GM19397 (cell line): ENCODE data around the gene AATF.

Experiments used
- ATAC-seq: cut with Tn5 transposase; IDR thresholded peaks from one replicate; pipeline ENCODE4 v1.9.1; 2021; ENCODE audit warnings: mild to moderate bottlenecking, moderate library complexity; ENCODE audit not compliant: unreplicated experiment

AATF gene

DNA sequence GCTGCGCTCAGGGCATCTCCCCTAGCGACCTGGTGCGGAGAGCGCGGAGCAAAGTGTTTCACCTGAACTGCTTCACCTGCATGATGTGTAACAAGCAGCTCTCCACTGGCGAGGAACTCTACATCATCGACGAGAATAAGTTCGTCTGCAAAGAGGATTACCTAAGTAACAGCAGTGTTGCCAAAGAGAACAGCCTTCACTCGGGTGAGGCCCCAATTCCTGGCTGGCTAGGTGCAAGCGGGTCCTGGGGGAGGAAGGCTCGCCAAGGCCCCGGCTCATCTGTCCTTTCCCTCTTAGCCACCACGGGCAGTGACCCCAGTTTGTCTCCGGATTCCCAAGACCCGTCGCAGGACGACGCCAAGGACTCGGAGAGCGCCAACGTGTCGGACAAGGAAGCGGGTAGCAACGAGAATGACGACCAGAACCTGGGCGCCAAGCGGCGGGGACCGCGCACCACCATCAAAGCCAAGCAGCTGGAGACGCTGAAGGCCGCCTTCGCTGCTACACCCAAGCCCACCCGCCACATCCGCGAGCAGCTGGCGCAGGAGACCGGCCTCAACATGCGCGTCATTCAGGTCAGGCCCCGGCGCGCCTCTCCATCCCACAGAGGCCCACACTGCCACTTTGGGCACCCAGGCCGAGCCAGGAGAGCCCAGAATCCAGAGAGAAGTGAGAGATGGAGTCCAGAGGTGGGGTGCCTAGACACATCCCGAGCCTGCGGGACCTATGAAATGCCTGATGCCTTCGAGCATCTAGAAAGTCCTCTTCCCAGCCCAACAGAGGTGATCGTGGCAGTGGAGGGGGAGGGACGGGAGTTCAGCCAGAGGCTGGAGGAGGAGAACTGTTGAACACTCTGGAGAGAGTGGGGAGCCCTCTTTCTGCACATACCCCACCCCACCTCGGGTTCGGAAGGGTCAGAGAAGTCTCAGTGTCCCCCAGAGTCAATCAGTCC lies 8.2 kb upstream of the AATF start:
- ATAC-seq, result no peak

DNA sequence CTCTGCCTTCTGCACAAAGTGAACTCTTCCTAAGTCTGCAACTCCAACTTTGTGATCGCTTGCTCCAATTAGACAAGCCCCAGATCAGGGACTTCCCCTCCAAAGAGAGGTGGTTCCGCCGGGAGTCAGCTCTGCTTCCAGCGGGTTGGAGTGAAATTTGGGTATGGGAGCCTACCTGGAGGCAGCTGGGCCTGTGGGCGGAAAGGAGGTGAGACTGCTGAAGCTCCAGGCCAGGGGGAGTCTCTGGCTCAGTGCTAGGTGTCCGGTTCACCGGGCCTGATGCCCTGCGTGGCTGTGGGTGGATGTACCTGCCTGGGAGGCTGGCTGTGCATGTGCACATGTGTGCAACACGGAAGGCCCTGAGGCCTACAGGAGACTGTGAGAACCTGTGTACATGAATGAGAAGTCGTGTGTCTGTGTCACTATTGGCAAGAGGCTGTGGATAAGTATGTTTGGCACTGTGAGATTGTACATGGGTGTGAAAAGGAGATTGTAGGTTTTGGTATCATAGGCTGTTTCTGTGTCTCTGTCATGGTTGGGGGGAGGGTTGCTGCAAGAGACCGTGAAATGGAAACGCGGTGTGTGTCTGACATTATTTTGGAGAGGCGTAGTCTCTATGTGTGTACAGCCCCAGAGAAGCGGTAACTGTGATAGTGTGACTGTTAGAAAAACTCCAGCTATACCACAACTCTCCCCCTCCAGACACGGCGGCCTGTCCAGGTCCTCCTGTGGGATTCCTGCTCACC lies 7.3 kb upstream of the AATF start:
- no peak for ATAC-seq

DNA sequence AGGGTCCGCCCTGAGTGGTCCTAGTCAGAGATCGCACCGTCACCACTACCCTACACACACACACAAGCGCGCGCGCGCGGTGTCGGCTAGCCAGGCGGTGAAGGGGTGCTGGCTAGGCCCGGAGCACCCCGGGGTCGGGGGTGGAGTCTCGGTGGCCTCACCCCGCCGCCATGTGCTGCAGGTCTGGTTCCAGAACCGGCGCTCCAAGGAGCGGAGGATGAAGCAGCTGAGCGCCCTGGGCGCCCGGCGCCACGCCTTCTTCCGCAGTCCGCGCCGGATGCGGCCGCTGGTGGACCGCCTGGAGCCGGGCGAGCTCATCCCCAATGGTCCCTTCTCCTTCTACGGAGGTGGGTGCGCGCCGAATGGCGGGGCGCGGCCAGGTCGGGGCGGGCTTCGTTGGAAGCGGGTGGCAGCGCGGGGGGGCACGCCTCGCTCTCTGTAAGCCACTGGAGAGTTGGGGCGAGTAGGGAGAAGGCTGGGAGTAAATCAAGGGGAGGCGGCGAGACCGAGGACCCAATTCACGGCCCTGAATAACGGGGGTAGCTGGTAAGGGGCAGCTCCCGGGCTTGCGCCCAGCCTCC lies 6.6 kb upstream of the AATF start:
- ATAC-seq, result no peak

DNA sequence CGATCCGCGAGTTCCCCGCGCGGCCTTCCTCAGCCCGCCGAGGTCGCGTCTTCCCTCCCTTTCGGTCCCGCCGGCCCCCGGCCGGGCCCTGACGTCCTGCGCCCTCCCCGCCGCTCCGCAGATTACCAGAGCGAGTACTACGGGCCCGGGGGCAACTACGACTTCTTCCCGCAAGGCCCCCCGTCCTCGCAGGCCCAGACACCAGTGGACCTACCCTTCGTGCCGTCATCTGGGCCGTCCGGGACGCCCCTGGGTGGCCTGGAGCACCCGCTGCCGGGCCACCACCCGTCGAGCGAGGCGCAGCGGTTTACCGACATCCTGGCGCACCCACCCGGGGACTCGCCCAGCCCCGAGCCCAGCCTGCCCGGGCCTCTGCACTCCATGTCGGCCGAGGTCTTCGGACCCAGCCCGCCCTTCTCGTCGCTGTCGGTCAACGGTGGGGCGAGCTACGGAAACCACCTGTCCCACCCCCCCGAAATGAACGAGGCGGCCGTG lies 6.1 kb upstream of the AATF start:
- no peak for ATAC-seq

DNA sequence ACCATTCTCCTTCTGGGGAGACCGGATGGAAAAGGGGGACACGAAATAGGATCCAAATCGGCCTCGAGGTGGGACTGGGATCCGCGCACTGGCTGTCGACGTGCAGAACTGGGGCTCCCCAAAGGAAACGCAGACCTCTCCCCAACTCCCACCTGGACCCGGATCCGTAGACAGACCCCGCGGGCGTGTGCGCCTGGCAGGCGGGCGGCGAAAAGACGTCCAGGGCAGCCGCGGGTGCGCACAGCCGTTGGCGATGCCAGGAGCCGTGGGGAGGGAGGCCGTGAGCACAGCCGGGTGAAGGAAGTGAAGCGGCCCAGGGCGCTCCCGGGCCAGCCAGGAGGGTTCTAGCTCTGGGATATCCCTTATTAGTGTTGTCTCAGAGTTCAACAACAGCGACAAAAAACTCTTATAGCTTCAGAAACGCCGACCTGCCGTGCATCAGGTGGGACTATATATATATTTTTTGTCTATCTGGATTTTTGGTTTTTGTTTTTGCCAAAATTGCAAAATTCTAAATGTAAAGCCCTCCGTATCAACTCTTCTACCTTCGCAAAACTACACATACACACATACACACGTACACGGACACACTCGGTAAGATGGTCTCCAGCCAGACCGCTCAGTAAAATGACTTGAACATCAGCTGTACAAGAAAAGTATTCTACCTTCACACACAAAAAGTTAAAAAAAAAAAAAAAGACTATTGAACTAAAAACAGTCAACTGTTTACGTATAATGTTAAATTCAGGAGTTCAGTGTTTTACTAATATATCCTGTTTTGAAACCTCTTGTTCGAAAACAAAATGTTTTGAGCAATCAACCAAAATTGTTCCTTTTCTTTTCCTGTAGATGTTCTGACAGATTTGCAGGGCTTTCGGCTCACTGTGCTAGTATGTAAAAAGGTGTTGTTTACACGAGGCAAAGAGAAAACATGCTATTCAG lies 5.2 kb upstream of the AATF start:
- no peak for ATAC-seq

DNA sequence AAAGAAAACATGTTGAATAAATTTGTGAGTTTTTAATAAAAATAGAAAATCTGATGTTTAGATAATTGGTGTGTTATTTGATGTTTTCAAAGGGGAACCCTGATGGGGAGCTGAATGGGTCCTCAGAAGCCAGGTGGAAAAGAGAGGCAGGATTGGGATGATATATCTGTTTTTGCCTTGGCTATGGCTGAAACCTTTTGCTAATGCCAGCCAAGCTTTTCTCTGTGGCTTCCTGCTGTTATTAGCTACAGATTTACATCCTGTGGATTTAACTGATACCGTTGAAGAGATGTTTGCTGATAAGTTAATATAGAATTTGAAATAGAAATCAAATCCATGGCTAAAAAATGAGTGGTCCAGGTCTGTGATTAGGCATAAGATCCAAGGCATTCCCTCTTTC lies 4.2 kb upstream of the AATF start:
- ATAC-seq, result no peak

DNA sequence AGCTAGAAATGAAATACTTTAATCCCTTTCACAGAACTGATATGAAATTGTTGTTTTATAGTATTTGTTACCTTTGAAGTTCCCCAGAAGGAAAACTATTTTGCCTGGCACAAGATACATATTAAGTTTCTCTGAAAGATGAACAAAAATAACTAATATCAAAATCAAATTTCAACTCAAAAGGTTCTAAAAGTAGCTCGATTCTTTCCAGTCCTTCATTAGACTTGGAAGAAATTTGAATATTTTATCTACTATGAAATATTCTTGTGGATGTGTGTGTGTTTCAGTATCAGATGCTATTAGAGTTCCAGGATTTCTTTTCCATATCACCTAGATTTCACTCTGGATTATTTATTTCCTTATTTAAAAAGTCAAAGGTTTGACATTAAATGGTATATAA lies 3.6 kb upstream of the AATF start:
- ATAC-seq, result no peak

DNA sequence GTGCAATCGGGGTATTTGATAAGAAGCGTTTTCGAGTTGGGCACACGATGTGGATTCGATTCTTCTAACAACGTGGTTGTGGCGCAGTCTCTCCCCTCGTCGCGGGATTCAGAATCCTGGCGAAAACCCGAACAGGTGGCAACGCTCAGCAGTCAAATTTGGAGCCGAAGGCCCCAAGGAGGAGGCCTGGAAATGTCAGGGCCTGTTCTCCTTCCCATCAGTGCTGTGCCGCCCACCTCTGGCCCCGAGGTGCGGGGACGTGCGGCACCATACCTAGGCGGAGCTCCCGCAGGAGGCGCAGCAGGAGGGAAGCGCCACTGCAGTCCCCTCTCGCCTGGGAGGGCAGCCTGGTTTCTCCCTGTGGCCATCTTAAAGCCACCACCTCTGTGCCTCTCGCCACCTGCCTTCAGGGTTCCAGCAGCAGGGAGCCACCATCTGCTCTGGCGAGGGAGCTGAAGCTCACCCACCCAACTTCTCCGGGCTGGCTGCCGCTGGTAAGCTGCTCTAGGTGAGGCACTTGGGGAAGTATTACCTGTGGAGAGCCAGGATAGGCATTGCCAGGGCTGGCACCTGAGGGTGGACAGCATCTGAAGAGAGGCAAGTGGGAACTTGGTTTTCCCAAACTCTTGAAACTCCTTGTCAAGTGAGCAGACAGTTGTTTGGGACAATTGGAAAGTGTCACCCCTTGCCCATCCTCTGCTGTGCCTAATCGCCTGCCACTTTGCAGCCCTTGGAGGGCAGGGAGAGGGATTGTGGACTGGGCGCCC lies 2.6 kb upstream of the AATF start:
- no peak for ATAC-seq

DNA sequence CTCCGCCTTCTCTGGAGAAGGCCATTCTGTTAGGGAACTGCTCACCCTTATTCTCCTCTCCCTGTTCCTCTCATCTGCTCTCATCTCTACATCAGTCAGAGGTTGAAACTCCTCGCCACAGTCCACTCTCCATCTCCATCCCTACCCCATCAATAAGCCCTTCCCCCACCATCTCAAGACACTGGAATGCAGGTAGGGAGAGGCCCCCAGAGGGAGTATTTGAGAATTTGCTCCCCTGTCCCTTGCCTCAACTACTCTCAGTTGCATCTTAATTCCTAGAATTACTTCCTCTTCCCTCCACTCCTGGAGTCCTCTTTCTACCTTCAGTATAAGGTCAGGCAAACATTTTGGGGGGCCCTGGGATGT lies 2.0 kb upstream of the AATF start:
- no peak for ATAC-seq

DNA sequence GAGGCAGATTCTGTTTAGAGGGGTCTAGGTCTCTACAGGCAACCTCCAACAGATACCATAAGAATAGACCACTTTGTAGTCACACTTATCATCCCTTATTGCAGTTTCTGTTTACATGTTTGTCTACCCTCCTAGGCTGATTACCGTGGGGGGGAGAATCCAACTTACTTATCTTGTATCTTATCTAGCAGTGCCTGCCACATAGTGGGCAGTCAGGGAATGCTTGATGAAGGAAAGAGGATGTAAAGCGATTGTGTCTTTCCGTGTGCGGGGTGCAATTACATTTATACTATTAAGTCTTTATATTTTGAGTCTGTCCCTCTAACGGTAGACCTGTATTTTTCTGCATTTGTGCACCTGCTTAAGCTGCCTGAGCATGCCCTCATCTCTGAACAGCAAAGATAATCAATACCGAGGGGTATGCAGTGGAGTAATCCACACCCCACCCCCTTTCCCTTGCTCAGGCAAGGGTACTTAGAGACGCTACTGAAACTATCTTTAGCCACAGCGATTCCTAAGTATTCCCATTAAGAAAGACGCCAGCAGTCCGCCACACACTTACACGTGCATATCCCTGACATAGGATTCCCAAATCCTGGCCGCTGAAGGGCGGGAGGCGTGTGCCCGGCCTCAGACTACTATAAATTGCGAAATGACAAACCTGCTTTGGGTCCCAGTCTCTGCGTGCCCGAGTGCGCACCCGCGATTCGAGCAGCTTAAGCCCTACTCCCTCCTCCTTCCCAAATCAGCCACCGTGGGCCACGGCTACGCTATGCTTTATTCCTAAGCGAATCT lies 635 bp upstream of the AATF start:
- ATAC-seq, result no peak

DNA sequence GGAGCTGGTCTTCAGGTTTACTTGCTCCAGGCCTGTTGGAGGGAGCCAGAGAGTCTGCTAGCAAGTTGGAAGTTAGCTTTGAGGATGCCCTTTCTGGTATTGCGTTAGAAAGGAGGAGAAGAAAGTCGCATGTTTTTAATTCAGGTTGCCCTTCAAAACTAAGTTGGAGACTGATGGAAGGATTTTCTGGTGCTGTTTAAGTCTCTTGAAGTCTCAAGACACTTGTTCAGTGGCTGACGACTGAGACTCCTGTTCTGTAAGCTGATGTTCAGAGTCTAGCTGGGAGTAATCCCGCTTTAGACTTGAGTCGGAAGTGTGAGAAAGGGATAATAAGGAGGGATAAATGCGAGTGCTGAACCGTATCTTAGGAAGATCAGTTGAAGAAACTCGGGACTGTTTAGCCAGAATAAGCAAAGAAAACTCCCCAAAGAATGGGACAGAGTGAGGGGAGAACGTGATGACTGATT lies 740 bp downstream of the AATF start:
- ATAC-seq, result no peak

DNA sequence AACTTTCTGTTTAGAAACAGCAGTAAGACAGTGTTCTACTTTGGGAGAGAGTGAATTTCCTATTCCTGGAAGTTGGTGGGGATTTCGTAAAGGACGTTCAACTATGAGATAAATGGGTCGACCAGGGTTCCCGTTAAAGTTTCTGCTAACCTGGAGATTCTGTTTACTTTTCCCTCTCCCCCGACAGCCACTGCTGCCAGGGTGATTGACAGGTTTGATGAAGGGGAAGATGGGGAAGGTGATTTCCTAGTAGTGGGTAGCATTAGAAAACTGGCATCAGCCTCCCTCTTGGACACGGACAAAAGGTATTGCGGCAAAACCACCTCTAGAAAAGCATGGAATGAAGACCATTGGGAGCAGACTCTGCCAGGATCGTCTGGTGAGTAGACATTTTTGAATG lies 1.3 kb downstream of the AATF start:
- no peak for ATAC-seq

DNA sequence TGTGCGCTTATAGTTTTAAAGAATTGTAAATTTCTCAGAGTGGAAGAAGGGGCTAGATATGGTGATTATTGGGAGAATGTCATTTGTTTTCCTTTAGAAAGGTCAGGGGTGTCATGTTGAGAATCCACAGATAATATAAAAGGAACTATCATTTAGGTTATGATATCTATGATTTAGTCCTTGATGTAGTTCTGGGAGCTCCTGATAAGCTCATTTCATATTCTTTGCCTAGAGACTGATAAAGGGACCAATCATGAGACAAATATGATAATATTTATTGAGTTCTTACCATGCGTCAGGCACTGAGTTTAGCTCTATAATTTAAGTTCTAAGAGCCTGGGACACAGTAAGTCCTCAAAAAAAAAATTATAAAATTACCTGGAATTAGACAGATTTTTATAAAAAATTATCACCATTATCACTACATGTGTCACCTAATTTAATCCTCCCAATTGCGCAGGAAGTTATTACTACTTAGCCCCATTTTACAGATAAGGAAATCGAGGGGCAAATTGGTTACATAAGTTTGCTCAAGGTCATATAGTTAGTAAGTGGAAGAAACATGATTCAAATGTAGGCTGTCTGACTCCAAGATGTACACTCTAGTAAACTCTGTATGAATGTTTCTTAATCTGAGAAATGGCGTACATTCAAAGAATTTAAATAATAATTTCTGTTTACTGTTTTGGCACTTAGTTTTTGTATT lies 2.5 kb downstream of the AATF start:
- no peak for ATAC-seq

DNA sequence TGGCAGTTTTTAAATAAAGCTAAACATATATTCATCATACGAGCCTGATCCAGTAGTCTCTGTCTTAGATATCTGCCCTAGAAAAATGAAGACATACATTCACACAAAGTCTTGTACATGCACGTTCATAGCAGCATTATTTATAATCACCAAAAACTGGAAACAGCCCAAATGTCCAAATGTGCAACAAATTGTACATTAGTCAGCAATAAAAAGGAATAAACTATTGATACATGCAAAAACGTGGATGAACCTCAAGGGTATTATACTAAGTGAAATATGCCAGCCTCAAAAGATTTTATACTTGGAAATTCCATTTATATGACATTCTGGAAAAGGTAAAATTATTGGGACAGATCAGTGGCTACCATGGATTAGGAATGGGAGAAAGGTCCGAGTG lies 22.8 kb downstream of the AATF start:
- ATAC-seq, result no peak

DNA sequence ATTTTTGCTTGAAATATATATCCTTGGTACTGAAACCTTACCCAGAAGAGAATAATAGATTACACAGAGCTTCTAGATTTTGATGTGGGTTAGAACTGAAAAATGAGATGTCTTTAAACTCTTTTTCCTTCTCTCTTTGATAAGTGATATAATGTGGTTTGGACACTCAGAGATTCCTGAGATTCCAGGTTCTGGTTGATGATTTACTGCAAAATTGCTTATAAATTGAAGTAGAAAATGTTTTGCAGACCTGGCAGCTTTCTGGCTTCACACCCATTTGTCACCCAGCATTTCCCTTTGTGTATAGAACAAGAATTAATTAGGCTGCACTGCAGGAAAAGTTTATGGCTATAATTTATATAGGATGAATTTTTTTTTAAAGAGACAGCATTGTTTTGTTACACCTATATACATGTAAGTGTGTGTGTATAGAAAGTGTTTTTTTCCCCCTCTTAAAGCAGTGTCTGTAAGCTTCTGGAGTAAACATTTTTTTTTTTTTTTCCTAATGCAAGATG lies 23.5 kb downstream of the AATF start:
- no peak for ATAC-seq

DNA sequence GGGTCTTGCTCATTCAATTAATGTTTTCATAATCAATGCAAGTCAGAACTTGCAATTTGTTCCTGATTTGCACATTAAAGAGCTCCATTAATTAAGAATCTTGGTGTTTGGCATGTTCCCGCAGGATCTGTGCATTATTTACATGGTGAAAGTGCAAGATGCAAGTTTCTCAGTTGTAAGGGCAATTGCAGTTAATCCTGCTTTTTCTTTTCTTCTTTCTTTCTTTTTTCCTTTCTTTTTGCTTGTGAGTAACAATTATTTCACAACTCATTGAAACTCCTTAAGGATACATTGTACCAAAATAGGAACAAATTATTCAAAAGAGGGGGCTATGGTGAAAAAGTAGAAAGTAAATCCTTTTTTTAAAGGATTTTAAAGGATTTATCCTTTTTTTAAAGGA lies 24.2 kb downstream of the AATF start:
- ATAC-seq, result no peak

DNA sequence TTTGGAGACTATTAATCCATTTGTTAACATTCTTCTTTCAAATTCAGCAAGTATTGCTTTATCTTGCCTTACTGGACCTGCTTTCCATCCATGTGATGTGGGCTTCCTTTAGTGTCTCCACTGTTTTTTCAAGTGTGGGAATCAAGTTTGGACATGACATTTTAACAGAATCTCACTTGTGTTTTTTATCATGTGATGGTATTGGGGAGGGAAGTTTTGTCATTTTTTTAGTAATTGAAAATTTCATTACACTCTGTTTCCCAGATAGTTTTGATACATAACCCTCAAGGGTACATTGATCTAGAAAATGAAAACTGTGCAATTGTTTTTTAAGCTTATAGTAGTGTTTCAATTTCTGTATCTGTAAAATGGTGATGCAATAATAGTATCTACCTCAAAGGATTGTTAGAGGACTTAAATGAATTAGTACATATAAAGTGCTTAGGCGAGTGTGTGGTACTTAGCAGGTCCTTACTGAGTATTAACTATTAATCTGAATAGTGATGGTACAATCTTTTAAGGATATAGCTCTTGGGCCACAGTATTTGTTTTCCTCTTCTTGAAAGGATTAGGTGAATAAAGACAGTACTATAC lies 27.3 kb downstream of the AATF start:
- ATAC-seq, result no peak

DNA sequence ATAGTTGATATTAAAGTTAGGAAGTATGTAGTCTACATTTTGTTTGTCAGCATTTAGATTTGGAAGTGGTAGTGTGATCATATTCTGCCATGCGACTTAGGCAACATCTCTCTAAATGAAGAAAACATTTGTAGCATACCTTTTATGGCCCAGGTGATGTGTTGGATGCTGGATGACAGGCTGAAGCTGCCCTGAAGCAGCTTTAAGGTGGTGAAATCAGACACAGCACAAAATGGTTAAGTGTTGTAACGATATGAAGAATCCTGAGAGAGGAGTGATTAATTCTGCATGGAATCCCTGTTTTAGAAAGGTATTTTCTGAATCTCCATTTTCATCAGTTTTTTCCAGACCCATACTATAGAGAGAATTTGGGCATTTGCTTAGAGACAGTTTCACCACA lies 28.3 kb downstream of the AATF start:
- no peak for ATAC-seq
